ENCODE results near the gene TSPOAP1.

GRCh38 chr17:58303971-58304749 is 24.4 kb downstream of the TSPOAP1 start:
- TF ChIP-seq POLR2A (IDR thresholded peaks at IDR 0.05; ENCODE audit: low read depth, low read length) (no peak), POLR2AphosphoS5 (IDR thresholded peaks at IDR 0.05; ENCODE audit: low read depth, low read length) (no peak)

Data from GM12892 (cell line).